HG02884 (cell line): ENCODE measurements around the gene TRIM3.
"Not testable (repeated sequence)": the region's sequence is repeated elsewhere in the genome, so short reads cannot be mapped to it uniquely, and the experiment has no call there.

Source experiments
- ATAC-seq: cut with Tn5 transposase; IDR thresholded peaks from one replicate; pipeline ENCODE4 v1.9.1; 2021; ENCODE audit warnings: mild to moderate bottlenecking, moderate library complexity; ENCODE audit not compliant: unreplicated experiment

TRIM3 gene

DNA sequence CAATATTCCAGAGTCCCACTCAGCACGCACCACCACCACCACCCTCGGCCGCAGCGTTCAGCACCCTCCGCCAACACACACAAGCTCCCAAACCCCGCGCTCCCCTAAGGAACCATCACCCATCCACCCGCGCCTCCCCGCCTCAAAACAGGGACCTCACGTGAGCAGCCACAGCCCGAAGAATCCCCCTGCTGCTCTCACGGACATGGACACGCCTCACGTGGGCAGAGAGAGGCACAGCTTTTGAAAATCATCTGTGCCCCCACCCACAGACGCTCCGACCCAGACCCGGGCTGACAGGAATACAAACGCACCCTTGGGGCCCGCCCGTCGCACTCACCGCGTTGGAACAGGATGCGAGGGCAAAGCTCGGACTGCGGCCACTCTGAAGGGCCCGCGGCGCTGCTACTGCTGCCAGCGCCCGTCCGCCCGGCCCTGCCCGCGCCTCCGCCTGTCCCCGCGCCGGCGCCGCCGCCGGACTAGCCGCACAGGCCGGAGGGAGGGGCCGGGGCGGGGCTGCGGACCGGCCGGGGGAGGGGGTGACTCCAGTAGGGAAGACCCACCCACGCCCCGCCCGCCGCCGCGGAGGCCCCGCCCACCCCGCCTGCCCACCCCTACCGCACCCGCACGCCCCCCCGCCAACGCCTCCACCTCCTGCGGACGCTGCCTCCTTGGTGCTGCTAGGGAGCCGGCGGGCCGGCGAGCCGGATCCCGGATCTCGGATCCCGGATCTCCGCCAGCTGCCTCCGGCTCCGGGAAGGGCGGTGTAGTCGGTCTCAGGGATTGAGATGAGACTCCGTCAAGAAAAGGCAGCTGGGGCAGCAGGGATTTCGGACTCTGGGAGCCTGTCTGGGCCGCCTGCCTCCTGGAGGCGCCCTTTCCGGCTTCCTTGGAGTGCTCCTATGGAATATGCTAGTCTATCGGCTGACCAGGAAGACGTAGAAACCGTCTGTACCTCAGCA lies at the start of gene TRIM3:
TRIM3 (minus strand) TSS at position 491 of the 962 bp plus-strand sequence. CDS start 8,246 bp downstream, outside the sequence.
- peak; percentile 43 for ATAC-seq

DNA sequence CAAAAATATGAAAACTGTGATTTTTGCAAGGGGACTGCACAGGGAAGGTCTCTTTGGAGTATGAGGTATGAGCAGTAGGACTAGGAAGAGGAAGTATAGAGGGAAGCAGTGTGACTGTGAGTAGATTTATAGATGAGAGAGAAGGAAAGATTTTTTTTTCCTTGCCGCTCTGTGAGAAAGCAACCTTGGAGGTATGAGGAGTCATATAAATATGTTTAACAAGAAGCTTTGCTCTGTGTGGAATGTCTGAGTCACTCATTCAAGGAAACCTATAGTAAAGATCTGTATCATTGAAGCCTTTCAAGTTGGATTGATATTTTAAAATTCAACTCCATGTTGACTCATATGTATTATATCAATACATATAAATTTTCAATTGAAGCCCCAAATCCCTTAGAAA lies 49.5 kb upstream of the TRIM3 start:
- no peak for ATAC-seq

DNA sequence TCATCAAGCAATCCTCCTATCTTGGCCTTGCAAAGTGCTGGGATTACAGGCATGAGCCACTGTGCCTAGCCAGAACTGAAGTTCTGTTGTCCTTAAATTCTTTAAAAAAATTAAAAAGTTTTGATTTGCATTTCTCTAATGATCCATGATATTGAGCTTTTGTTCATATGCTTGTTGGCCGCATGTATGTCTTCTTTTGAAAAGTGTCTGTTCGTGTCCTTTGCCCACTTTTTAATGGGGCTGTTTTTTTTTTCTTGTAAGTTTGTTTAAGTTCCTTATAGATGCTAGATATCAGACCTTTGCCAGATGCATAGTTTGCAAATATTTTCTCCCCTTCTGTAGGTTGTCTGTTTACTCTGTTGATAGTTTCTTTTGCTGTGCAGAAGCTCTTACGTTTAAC lies 48.2 kb upstream of the TRIM3 start:
- not testable (repeated sequence) for ATAC-seq

DNA sequence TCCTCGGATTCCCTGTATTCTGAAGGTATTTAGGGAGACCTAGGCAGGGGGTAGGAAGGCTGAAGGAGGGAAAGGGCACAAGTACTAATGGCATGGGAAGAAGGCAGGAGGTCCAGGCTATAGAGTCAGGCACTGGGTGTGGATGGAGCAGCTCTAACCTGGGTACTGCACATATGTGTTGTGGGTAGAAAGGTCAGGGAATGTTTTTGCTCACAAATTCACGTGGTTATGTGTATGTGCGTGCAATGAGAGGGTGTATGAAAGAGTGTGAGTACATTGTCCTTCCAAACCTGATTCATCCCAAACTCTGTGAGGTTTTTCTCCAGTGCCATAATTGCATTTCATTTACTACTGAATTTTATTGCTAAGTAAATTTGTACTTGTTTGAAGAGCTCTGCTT lies 46.5 kb upstream of the TRIM3 start:
- ATAC-seq: no peak

DNA sequence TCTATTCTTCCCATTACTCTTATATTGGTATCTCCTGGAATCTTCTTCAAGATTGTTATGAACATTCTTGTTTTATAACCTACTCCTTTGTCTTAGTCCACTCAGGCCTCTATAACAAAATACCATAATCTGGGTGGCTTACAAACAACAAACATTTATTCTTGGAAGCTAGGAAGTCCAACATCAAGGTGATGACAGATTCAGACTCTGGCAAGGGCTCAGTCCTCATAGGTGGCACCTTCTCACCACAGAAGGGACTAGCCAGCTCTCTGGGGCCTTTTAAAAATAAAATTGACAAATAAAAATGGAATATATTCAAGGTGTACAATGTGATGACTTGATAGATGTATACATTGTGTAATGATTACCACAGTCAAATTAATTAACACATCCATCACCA lies 43.1 kb upstream of the TRIM3 start:
- ATAC-seq: no peak

DNA sequence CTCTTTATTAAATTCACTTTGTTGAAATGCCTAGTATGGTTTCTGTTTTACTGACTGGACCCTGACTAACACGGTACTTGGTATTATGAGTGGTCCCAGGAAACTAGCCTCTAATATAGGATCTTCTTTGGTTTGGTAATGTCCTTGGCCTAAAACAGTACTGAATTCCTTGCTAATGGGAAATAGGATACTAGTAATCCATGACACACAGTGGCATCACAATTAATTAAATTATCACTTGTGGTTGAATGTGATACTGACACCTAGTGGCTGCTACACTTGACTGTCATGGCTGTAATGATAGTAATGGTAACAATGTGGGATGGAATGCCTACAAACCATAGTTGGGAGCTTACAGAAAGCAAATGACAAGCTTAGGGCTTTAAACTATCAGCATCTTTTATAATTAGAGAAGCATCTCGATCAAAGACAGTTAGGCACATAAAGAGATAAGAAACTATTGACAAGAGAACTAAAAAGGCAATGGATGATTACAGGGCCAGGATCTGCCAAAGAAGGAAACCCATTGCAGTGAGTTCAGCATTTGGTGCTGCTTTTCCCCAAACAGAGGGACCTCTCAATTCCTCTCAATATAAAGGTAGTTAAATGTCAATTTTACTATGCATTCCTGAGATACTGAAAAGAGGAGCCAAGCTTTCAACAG lies 32.0 kb upstream of the TRIM3 start:
- ATAC-seq: no peak

DNA sequence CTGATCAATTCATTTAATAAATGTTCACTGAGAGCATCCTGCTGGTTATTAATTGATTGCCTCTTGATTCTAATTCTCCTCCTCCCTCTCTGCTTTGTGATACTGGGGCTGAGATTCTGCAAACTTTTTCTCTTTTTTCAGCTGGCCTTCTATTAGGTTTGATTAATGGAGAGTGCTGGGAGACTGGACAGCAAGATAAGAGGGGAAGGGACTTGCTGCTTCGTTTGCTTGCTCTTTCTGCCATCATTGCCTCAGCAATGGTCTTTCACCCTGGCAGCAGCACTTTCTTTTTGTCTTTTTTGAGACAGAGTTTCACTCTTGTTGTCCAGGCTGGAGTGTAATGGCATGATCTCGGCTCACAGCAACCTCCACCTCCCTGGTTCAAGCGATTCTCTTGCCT lies 30.4 kb upstream of the TRIM3 start:
- no peak for ATAC-seq

DNA sequence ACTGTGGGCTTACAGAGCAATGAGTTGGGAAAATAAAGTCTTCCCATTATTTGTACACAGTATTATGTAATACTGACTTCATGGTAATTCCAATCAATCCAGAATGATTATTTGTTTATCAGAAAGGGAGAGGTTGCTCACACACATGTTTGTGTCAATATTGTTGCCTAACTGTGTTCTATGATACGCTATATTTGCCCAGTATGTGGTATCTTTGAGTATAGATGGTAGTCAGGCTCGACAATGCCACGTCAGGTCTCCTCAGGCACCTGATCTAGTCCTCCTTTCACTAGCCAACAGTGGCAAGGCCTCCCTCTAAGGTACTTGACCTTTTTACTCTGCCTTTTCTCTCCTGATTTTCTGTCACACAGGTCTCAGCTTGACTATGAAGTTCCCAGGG lies 28.6 kb upstream of the TRIM3 start:
- ATAC-seq: no peak

DNA sequence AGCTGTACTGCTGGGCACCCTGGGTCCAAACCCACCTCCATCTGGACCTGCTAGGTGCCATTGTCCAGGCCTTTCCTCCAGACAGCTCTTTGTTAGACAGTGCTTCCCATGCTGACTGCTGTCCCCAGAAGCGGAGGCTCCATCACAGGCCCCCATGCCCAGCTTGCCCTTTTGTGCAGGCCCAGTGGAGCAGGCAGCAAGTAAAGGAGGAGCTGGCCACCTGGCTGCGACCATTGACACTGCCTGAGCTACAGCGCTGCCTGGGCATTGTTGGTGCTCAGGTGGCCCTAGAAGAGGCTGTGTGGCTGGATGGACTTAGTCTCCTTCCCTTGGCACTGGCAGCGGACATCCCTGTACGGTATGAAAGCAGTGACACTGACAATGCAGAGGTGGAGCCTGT lies 24.8 kb upstream of the TRIM3 start:
- ATAC-seq: no peak

DNA sequence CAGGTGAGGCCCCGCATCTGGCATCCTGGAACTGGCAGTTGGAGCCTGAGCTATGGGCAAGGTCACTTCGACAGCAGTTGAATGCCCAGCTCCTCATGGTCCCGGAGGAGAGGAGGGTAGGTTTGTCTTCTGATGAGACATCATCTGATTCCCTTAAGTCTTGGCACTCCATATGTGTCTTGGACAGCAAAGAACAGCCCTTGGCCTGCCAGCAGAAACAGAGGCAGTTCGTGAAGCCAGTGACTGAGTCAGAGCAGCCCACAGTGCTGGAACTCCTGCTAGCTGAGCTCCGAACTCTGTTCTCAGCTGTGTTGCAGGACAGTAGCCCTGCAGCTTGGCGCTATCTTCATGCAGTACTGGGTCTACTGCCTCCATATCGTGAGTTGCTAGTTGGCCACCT lies 24.4 kb upstream of the TRIM3 start:
- no peak for ATAC-seq

DNA sequence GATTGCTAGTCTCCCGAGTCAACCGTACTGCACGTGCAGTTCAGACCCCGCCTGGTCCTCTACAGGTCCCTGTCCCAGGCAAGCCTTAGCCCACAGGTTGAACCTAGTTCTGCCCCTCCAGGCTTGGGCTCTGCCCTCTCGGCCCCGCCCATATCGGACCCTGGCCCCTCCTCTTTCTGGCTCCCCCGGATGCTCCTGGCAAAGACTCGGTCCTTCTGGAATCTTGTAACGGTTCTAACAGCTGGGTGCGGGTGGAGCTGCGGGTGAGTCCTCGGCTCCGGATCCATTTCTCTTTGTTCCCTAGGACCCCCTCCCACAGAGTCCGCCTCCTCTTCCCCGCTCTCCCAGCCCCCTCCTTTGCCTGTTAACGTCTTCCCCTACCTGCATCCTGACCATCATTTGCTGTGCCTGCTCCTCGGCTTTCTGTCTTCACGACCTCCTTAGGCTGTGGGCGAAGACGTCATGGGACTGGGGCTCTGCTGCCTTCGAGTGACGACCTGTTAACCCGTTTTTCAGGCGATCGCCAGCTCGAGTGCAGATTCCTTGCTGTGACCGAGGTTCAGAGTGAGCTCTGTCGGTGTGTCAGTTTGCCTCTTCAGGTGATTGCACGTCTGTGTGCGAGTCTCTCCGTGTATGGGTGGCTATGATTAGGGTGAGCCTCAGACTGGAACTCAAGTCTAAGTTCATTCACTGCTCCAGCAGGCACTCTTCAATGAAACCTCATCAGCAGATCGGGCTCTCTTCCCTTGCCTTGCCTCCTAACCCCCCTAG lies 23.5 kb upstream of the TRIM3 start, which contains the start of gene DNHD1:
DNHD1 (plus strand) TSS at position 212 of the 771 bp plus-strand sequence. CDS start 936 bp downstream, outside the sequence.
- ATAC-seq: no peak

DNA sequence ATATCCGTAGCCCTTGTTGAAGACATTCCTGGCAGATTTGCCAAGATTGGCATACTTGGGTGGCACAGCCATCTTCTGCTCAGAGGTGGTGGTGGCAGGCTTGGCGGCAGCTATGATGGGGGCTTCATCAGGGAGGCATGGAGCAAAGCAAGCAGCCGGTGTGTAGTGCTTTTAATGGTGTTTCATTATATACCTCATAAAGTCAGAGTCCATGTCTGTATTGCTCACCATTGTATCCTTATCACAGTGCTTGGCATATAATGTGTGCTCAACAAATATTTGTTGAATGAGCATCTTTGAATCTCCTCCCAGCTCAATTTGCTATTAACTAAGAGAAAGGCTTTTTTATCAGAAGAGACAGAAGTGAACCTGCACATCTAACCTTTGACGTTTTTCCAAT lies 15.6 kb upstream of the TRIM3 start:
- no peak for ATAC-seq

DNA sequence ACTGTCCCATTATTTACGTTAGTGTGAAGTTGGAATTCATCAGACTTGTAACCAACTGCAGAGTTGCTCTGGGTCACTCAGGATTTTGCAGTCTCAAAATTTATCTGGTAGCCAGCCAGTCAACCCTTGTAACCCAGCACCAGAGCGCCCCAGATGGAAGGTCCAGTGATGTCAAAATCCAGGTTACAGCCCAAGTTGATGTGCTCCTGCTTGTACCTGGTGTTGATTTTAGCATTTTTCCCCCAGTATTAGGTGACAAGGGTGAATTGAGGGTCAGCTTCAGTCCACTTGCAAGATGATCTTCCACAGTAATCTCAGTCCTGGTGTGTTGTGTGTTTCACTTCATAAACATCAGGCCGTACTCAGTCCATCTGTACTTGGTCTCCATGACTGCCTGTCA lies 15.1 kb upstream of the TRIM3 start:
- ATAC-seq: no peak

DNA sequence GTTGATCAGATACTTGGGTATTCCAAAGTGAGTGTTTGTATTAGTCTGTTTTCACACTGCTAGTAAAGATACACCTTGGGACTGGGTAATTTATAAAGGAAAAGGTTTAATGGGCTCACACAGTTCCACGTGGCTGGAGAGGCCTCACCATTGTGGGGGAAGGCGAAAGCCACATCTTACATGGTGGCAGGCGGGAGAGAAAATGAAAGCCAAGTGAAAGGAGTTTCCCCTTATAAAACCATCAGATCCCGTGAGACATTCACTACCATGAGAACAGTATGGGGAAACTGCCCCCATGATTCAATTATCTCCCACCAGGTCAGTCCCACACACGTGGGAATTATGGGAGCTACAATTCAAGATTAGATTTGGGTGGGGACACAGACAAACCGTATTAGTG lies 14.6 kb upstream of the TRIM3 start:
- ATAC-seq: no peak

DNA sequence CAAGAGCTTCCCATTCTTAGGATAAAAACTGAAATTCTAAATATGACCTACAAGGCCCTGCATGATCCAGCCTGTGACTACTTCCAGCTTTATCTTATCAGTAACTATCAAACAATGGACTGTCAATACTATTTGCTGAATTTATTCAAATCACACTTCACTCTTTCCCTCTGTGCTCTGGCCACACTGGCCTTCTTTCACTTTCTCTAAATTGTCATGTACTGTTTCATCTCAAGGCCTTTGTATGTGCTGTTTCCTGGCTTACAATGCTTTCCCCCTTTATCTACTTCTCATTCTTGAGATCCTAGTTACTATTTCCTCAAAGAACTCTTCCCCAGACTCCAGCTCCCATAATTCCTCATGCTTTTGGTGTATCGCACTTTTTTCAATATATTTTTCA lies 13.2 kb upstream of the TRIM3 start:
- no peak for ATAC-seq

DNA sequence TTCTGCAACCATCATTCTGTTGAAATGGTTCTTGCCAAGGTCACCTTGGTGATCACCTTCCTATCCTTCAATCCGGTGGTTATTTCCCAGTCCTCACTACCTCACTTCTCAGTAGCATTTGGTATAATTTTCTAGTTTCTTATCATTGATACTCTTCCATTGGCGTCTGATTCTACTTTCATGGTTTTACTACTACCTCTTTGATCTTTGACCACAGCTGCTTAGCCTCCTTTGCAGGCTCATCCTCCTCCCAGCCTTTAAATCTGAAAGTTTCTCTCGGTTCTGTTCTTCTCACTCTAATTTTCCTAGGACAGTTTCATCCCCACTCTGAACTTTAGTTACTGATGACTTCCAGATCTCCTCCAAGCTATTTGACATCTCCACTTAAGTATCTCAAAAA lies 12.5 kb upstream of the TRIM3 start:
- no peak for ATAC-seq

DNA sequence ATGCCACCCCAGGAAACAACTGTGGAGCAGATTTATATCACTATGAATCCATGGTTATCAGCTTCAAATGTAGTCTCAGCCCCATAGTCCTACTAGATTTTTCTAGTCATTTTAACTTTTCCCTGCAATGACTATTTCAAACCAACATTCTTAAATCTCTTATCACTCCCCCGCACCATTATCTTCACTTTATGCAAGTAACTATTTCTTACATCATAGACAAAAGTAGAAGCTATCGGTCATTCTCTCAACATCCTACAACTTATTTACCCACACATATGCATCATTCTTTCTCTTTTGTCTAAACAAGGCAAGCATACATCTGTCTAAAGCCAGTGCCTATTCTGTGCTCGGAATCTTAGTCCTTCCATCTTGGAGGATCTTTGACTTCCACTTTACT lies 11.9 kb upstream of the TRIM3 start:
- ATAC-seq: no peak

DNA sequence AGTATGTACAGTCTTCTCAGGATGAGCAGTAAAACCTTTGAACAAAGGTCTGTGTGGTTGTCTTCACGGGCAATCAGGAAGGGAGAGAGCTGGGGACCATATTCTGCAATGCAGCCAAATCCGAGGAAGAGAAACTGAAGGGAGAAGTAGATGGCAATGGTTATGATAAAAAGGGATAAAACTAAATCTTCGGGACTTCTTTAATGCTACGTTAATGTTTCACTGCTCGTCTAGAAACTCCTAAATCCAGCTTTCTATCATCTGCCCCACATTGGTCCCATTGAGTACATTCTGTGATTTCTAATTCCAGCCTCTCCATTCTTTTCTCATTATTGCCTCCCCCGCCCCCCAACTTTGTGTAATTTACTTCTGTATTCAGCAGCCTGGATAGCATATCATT lies 9.3 kb upstream of the TRIM3 start:
- ATAC-seq: no peak

DNA sequence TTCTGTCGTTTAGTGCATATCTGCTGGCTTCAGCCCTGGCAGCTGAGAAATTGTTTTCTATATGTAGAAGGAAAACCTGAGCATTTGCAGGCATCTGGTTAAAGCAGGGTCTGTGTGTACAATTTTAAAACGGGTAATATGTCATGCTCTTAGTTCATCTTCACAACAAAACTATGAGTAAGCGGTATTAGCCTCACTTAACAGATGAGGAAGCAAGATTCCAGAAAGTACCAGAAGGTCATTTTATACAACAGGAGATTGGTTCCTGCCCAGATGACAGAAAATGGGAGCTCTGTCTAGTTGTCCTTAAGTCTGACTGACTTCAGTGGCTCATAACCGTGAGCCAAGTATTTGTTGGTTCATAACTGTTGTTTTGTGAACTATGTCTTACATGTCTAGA lies 8.7 kb upstream of the TRIM3 start:
- no peak for ATAC-seq

DNA sequence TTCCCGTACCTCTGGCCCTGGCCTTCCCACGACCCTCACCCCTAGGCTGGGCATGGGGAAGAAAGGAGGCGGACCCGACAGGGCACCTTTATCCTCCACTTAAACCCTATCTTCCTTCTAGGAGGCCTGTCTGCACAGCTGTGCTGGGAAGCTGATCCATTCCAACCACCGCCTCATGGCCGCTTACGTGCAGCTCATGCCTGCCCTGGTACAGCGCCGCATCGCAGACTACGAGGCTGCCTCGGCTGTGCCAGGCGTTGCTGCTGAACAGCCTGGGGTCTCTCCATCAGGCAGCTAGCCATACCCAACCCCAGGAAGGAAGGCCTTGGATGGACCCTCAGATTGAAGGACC lies 8.2 kb upstream of the TRIM3 start:
- no peak for ATAC-seq
